GM18907 (cell line): ENCODE results near the gene CD1D.
A peak's percentile ranks its signal among the peaks of the same experiment; 100 is the strongest.
"Not testable (repeated sequence)": the region's sequence is repeated elsewhere in the genome, so short reads cannot be mapped to it uniquely, and the experiment has no call there.

Experiments used
- ATAC-seq: cut with Tn5 transposase; IDR thresholded peaks from one replicate; pipeline ENCODE4 v1.9.1; 2021; ENCODE audit warnings: mild to moderate bottlenecking, moderate library complexity; ENCODE audit not compliant: unreplicated experiment

The CD1D gene

DNA sequence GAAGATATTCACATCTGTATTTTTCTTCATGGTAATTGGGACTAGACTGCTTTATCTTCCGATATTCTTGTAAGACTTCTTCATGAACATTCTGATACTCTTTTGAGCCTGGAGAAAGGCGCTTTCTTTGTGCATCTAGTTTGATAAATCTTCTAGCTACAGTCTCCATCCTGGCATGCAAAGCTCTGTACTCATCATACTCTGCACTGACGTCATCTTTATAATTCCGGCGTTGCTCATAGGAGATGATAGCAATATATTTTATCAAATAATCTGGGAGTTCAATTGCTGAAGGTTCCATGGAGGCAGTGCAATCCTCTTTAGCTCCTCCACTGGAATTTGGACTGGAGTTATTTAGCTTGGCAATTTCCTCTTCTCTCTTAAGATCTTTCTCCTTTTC is 4.8 kb upstream of the CD1D start:
- ATAC-seq, result not testable (repeated sequence)

DNA sequence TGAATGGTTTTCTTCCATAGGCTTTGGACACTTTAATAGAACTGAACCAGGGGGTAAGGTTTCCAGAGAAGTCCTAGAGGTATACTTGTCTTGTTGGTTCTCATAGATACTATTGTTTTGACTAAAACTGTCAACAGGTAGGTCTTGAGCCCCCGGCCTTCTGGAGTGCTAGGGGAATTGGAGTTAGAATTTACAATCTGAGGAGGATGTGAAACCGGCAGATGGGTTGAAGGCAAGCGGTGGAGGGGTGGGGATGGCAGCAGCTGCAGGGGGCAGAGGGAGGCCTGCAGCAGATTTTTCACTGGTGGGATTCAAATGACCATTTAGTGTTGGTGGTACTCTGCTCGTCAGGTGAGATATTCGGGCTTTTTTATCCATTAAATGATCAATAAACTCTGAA is 4.3 kb upstream of the CD1D start:
- no peak for ATAC-seq

DNA sequence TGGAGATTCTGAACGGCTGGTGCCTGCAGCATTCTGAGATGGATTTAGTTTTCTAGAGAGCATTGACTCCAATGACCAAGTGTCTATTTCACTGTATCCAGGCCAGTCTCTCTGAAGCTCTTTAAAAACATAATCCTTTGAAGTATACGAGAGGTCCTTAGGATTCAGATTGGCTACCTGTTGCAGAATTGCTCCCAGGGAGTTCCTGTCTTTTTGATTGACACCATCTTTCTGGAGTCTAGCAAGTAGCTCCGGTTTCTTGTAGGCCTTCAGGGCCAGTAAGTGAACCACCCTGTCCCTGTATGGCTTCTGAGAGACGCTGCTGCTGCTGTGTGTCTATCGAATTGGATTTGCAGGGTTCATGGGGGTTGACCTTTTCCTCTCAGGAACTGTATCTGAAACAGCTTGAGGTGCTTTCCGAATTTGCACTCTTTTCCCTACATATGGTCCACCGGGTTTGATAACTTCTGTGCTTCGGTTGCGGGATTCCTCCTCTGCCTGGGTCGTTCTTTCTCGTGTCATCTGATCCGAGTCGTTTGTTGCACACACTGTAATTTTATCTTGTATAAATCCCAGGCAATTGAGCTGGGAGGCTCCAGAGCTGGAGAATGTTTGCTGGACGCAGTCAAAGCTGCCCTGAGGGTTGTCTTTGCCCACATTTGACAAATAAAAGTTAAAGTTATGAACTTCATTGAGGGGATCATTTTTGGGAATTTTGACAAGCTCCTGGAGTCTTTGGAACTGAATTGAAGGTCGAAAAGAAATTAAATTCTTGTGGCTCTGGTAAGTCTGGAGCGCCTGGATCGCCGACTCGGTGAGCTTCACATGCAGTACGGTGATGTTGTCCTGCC is 3.6 kb upstream of the CD1D start:
- ATAC-seq, result not testable (repeated sequence)

DNA sequence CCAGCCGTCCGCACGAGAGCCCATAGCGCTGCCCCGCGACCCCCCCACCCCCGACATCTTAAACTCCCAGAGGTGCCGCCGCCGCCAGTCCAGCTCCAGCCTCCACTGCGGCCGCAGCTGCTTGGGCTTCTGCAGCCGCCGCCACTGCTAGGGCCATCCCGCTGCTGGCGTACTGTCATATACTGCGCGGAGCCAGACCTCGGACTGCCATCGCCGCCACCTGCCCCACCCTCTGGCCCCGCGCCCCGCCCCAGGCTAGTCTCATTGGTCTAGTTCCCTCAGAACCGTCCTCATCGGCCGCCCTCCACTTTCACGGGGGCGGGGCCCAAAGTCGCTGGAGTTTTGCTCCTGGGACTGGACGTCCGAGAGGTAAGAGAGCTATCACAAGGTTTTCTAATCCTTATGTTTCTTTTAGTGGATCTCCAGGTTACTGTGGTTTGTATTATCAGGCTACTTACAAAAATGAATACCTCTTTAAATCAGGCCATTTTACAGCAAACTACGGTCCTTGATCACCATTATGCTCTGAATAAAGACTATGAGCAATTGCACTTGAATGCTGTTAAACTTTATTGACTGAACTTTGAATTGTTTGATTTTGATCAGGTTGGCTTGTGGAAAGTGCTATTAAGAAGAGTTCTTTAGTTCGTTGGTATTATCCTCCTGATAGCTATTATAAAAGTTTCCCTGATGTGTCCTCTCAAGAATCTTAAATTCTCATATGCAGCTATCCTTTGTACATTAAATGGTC is 2.8 kb upstream of the CD1D start:
- no peak for ATAC-seq

DNA sequence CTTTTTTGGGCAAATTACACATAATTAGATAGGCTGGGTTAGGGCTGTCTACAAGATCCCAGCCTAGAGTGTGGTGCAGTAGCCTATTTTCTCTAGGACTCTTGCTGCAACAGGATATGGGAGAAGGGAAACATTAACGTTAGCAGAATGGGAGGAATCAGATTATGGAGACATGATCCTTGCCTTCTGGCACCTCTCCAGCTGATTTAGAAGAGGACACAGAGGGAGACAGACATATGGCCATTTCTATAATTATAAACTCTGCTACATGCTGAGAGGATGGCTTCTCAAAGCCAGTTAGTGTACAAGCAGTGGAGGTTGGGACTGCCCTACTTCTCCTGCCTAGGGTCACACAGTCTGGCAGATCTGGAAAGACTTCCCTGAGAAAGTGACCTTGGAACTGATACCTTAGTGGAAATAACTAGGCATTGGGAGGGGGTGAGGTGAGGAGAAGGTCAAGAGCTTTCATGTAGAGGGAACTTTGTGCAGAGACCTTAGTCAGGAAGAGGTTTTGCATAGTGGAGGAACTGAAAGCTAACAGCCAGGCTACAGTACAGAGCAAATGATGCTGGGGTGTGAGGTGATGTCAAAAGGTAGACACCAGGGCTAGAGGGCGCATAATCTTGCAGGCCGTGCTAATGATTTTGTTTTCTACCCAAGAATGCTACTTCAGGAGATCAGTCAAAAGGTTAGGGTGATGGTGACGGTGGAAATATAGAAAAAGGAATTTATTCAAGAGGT is 1.2 kb upstream of the CD1D start:
- peak; percentile 90 for ATAC-seq

DNA sequence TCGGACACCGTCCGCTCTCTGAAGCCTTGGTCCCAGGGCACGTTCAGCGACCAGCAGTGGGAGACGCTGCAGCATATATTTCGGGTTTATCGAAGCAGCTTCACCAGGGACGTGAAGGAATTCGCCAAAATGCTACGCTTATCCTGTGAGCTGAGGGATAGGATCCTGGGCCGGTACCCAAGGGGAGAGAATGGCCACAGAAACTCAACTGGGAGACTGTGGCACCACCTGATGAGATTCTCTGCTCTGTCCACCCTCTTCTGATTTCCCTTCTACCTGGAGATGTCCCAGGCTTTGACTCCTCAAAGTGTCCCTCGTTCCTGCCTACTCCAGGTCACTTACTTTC is 855 bp downstream of the CD1D start:
- ATAC-seq, result no peak

DNA sequence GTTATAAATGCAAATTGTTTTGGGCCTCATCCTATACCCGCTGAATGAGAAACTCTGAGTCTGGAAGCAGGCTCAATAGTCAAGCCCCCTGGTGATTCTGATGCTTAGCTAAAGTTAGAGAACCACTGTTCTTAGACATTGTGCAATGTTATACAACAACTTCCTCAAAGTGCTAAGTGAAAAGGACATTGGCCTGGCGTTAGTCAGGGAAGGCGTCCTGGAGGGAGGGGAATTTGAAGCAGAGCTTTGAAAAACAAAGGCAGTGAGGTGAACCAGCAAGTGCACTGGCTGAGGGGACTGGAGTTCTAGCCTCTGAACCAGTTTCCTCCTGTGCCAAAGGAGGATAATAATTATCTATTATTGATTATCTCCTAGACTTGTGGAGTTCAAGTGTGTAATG is 5.1 kb downstream of the CD1D start:
- no peak for ATAC-seq

DNA sequence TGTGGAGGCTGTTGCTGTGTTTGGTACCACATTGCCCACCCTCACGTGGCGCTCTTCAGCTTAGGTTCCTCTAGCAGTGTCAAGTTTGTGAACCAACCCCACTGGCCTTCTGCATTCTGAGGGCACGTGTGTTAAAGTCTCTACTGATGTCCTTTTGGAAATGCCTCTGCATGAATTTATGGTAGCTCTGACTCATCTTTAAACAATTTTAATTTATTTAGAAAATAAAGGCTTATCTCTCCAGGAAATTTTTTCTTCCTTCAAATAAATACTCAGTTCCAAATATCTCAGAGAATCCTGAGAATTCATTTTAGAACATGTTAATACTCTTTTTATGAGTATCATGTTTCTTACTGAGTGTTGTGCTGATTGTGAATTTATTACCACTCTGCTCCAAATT is 5.5 kb downstream of the CD1D start:
- ATAC-seq, result no peak

DNA sequence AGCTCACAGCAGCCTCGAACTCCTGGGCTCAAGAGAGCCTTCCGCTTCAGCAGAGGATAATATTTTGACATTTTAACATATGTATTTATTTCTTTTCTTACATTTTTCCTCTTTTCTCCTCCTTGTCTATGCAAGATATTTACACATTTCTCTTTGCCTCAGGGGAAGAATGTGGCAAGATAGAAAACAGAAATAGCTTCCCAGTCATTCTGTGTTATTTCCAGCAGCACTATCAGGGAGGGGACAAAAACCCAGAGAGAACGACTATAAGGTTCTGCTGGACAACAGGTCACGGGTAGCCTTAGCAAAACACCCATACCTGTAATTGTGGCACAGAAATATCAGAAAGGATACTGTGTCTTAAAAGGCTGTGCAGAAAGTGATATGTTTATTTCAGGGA is 7.9 kb downstream of the CD1D start:
- no peak for ATAC-seq

DNA sequence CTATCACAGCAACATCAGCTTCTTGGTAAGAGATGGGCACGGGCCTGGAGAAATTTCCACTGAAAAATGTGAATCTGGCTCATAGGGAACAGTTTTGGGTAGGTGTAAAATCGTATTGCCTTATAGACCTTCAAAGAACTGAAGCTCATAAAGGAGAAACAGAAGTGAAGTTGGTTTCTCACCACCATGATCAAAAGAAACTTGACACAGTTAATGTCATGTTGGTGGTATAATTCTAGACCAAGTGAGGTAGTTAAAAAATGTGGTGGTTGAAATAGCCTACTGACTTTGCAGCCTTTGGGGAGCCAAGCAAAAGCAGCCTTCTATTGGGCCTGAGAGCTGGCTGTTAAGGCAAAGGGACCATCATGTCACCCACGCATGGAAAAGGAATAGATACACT is 8.9 kb downstream of the CD1D start:
- ATAC-seq, result no peak

DNA sequence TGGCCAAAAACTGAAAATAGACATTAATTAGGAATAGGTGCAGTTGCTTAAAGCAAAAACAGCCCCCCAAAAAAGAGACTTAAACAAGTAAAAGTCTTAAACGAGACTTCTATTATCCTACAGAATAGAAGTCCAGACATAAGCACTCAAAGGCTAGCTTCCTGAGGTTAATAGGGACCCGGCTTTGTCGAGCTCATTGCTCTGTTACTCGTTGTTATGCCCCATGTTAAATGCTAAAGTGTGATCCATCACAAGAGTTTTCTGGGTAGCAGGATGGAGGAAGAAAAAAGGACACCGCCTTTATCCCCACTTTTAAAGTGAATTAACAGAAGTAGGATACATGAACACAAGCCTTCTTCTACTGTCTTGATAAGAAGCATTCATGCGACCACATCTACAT is 10.6 kb downstream of the CD1D start:
- ATAC-seq, result no peak

DNA sequence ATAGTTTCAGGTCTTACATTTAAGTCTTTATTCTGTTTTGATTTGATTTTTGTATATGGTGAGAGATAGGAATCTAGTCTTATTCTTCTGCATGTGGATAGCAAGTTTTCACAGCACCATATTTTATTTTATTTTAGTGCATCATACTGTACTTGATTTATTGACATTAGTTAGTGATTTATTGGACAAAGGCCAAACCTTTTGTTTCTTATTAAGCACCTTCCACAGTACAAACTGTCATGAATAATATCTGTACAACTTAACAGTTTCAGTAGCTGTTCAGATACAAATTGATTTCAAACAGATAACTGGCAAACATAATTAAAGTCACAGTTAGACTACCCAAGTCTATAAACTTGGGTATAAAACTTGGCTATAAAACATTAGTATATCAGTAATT is 15.8 kb downstream of the CD1D start:
- no peak for ATAC-seq

DNA sequence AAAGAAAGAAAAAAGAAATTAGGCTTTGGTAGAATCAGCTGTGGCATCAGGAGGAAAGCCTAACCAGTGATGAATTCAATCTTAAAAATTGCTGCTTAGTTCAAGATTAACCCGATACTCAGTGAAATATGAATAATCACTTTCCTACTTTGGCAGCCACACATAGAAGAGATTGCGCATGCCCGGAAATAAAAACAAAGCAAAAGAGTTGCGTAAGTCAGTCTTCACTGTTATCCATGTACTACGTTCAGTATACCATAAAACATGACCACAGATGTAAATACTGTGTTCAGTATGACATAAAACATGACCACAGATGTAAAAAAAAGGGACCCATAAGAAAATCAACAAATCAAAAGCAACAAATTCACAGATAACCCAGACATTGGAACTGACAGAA is 19.2 kb downstream of the CD1D start:
- ATAC-seq, result no peak

DNA sequence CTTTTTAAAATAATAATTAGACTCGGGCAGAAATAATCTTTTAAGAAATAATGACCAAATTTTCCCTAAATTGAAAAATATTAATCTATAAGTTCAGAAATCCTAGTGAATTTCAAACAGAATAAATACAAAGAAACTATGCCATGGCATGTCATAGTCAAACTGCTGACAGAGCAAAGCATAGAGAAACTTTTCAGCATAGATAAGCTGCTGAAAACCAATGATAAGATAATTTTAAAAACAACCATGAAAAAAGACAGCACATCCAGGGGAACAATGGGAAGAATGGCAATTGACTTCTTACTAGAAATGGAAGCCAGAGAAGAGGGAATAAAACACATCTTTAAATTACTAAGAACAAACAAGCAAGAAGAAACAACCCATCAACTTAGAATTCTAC is 19.8 kb downstream of the CD1D start:
- no peak for ATAC-seq

DNA sequence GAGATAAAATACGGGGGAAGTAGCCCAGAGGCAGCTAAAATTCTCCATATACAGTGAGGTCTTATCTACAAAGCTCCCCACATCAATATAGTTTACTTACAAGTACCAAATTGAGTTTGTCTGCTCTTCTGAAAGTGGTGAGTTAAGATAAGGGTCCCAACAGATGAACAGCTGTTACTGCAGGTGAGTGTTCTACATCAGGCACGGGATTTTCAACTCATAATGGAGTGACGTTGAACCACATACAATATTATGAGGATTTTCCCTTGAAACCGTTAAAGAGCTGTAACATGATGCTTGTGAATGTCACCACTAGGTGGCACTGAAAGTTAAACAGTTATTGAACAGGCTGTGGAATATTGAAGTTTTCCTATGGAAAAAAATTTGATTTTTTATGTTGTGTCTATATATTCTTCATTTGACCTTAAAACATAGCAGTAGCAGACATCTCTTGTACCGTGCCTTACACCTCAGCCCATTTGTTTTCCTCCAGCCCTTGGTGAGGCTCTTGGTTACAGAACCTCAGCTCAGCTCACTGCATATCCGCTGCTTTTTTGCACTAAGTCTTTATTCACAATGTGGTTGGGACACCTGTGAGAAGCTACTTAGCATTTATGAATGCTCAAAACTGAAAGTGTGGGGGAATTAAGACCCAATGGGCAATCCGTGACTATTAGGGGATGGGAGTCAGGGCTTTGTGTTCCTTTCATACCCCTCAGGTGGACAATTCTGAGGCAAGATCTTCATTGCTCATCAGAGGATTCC is 23.2 kb downstream of the CD1D start:
- ATAC-seq, result peak; percentile 67

DNA sequence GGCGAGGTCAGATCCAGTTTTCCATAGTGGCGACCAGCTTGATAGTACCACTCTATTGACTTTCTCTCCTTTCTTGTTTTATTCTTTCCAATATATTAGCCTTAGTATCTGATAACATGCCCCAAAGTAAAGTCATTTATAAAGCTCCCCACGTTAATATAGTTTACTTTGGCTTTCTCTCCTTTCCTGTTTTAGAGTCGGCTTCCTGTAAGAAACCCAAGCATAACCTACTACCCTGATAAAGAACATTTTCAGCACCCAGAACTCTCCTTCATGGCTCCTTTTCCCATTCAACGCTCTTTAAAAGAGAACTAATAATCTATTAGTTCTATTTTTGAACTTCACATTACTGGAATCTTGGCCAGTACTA is 23.7 kb downstream of the CD1D start:
- no peak for ATAC-seq

DNA sequence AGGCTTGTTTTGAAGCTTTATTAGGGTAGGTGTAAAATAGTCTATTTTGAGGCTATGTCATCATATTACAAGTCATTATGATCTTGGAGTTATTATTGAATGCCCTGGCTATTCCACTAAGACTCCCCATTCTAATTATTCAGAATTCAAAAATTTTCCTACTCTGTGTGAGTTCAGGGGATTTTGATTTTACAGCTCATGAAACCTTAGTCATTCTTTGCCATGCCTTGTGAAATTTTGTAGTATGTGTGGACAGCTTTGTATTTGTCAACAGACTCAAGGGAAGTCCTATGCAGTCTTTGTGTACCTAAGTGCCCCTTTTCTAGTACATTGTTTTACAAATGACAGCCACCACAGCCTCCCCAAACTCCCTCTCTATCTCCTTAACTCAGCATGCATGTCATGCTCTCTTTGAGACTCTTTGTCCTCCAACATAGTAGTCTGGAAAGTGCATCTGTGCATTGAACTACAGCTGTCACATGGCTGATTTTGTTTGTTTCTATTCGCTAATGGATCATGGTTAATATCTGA is 28.0 kb downstream of the CD1D start:
- no peak for ATAC-seq

DNA sequence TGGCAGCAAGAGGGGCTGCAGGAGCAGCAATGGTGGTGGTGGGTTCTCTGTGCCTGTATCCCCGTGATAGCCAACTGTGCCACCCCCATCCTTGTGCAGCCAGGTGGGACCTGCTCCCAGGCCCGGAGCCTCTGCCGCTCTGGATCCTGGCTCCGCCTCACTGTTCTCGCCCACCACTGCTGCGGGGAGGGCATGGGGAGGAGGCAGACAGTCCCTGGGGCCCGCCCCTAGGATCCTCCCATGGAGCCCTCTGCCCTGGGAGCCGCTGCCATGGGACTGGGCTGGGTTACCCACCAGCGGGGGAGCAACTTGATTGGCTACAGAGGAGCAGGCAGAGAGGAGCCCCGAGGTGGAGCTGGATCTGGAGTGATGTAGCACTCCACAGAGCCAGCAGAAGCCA is 31.6 kb downstream of the CD1D start:
- ATAC-seq, result no peak

DNA sequence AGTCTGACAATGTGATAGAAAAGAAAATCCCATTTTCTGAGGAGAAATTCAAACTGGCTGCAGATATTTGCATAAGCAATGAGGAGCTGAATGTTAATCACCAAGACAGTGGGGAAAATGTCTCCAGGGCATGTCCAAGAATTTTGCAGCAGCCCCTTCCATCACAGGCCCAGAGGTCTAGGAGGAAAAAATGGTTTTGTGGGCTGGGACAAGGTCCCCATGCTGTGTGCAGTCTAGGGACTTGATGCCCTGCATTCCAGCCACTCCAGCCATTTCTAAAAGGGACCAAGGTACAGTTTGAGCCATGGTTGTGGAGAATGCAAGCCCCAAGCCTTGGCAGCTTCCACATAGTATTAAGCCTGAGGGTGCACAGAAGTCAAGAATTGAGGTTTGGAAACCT is 42.8 kb downstream of the CD1D start:
- not testable (repeated sequence) for ATAC-seq

DNA sequence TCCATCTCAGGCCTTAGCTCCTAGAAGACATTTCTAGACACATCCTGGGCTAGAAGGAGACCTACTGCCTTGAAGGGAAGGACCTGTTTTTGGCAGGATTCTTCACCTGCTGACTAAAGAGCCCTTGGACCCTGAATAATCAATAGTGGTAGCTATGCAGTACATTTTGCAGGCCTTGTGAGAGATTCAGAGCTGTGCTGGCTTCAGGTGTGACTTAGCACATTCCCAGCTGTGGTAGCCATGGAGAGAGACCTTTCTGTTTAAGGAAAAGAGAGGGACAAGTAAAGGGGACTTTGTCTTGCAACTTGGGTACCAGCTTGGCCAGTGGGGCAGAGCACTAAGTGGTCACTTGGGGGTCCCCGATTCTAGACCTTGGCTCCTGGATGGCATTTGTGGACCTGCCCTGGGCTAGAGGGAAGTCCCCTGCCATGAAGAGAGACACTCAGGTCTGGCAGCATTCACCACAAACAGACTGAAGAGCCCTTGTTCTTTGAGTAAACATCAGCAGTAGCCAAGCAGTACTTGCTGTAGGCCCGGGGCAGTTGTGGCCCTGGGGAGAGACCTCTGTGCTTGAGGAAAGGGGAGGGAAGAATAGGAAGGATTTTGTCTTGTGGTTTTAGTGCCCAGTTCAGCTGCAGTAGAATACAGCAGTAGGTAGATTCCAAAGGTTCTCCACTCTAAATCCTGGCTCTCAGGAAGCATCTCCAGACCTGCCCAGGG is 47.4 kb downstream of the CD1D start:
- no peak for ATAC-seq
